Endothelial cell of umbilical vein (primary cell): ENCODE data around the gene ADM2. TPM values are rescaled to one million over a fixed set of nuclear protein-coding genes. Genes with fewer than 3 reads are reported as not detected.
A peak's percentile ranks its signal among the peaks of the same experiment; 100 is the strongest.

ENCODE experiments used
- Bru-seq: library from RNA; stranded (reverse); fragments of 400-500 nt; gene quantifications from one replicate; lab custom pipeline; 2021; lab: Mats Ljungman, UMichigan
- BruChase-seq, 2 experiments: library from RNA; stranded (reverse); fragments of 400-500 nt; gene quantifications; one replicate each; lab custom pipeline; 2021; lab: Mats Ljungman, UMichigan
- BruUV-seq: library from RNA; stranded (reverse); fragments of 400-500 nt; replicated peaks from 2 replicates; lab custom pipeline; 2021; lab: Mats Ljungman, UMichigan
- CTCF ChIA-PET: fragments of 300-600, 350-600 bp; sonication (Branson Sonifier 250); formaldehyde crosslinking; loops from one replicate; lab custom pipeline; 2021; ENCODE audit warnings: antibody characterized with exemption, inconsistent platforms; lab: Charles Lee
- POLR2A ChIA-PET: fragments of 300-600, 350-600 bp; sonication (Branson Sonifier 250); formaldehyde crosslinking; loops from one replicate; lab custom pipeline; 2021; ENCODE audit warnings: antibody characterized with exemption, inconsistent platforms; lab: Charles Lee
- DNase-seq: peaks from one replicate; pipeline ENCODE4 v3.0.0-alpha.2; 2011; ENCODE audit warnings: low read depth, low spot score
- FAIRE-seq: peaks from 2 replicates; lab custom pipeline; 2011; peaks lifted over from hg19 to GRCh38; lab: Jason Lieb, UNC
- H2AFZ ChIP-seq: 2 replicates; pipeline ENCODE4 v1.6.0; 2012; ENCODE audit warnings: low read depth, low read length, control low read depth, inconsistent platforms
- H3K27ac ChIP-seq: 2 replicates; pipeline ENCODE4 v1.5.1; 2011; ENCODE audit warnings: low read depth, mild to moderate bottlenecking, control low read depth, low read length, moderate library complexity; ENCODE audit not compliant: insufficient read depth
- H3K27me3 ChIP-seq, 2 experiments: 2 replicates each; pipeline versions ENCODE4 v1.6.0 to v1.6.1; 2011; ENCODE audit warnings: low read length in 2 of 2, mixed read lengths in 1 of 2; ENCODE audit not compliant: control insufficient read depth in 2 of 2, insufficient read depth in 2 of 2
- H3K36me3 ChIP-seq, 2 experiments: 2 replicates in 1 of 2; 3 replicates in 1 of 2; pipeline ENCODE4 v1.5.1; 2011; ENCODE audit warnings: low read length in 2 of 2, mild to moderate bottlenecking in 1 of 2, moderate library complexity in 1 of 2; ENCODE audit not compliant: control insufficient read depth in 2 of 2, insufficient read depth in 2 of 2; ENCODE audit errors: extremely low read depth in 1 of 2
- H3K4me1 ChIP-seq: 3 replicates; pipeline ENCODE4 v1.5.1; 2011; ENCODE audit warnings: mild to moderate bottlenecking, low read length; ENCODE audit not compliant: control insufficient read depth, insufficient read depth; ENCODE audit errors: extremely low read depth
- H3K4me2 ChIP-seq: 2 replicates; pipeline ENCODE4 v1.6.1; 2011; ENCODE audit warnings: low read length, control low read depth, mixed read lengths; ENCODE audit not compliant: insufficient read depth
- H3K4me3 ChIP-seq, 3 experiments: fragments of 200-600 bp in 1 of 3; sonication (generic), shearing (Covaris generic) in 1 of 3; replicated peaks in 1 of 3; 2 replicates each; pipeline ENCODE4 v1.5.1; 2011 to 2016; ENCODE audit warnings: control low read depth in 3 of 3, low read length in 3 of 3, mild to moderate bottlenecking in 2 of 3, inconsistent platforms in 1 of 3, low read depth in 1 of 3, moderate library complexity in 1 of 3; ENCODE audit not compliant: insufficient read depth in 1 of 3
- H3K79me2 ChIP-seq: 2 replicates; pipeline ENCODE4 v1.6.0; 2012; ENCODE audit warnings: low read length, inconsistent platforms; ENCODE audit not compliant: control insufficient read depth, insufficient read depth
- H3K9ac ChIP-seq: replicated peaks from 2 replicates; pipeline ENCODE3; 2011; ENCODE audit warnings: low read length, control low read depth; ENCODE audit not compliant: insufficient read depth; ENCODE audit errors: extremely low read depth
- H3K9me1 ChIP-seq: replicated peaks from 3 replicates; pipeline ENCODE4 v1.6.0; 2011; ENCODE audit warnings: mild to moderate bottlenecking, low read length; ENCODE audit not compliant: control insufficient read depth, insufficient read depth; ENCODE audit errors: extremely low read depth
- H3K9me3 ChIP-seq: replicated peaks from 2 replicates; pipeline ENCODE4 v1.5.1; 2012; ENCODE audit warnings: low read length, inconsistent platforms; ENCODE audit not compliant: control insufficient read depth, insufficient read depth
- H4K20me1 ChIP-seq: replicated peaks from 2 replicates; pipeline ENCODE3; 2011; ENCODE audit warnings: mild to moderate bottlenecking, low read length; ENCODE audit not compliant: control insufficient read depth, insufficient read depth; ENCODE audit errors: extremely low read depth
- JUN ChIP-seq: IDR thresholded peaks from 2 replicates; pipeline ENCODE4 v1.6.1; 2011; ENCODE audit warnings: borderline replicate concordance, low read depth; ENCODE audit not compliant: insufficient read length, insufficient read depth
- POLR2A ChIP-seq: IDR thresholded peaks from 2 replicates; pipeline ENCODE4 v1.6.1; 2012; ENCODE audit warnings: low read depth, mild to moderate bottlenecking, control low read depth, low read length
- POLR2AphosphoS5 ChIP-seq: IDR thresholded peaks from 2 replicates; pipeline ENCODE4 v1.6.1; 2012; ENCODE audit warnings: low read depth, mild to moderate bottlenecking, control low read depth, low read length, moderate library complexity; ENCODE audit not compliant: insufficient read depth
- dilution Hi-C: fragments of 300-500 bp; cut with MboI; formaldehyde crosslinking; loops from one replicate; pipeline ENCODE4 v1.15.0; 2019; ENCODE audit warnings: low sequenced_read_pairs; ENCODE audit not compliant: extremely low pct_ligation_motif_present
- intact Hi-C: fragments of 100-400 bp; cut with micrococcal nuclease; formaldehyde crosslinking; loops from one replicate; pipeline ENCODE4 v1.10.0; 2022
- long read RNA-seq: library from polyadenylated mRNA; stranded (forward); transcript quantifications from one replicate; pipeline ENCODE4 v2.0.0, GENCODE V29; 2021
- polyA minus RNA-seq, 3 experiments: library from RNA; depleted of rRNA, polyadenylated mRNA; stranded (reverse); fragments of >200 nt; gene quantifications; 1 replicate in 1 of 3; 2 replicates in 2 of 3; pipeline ENCODE4 v1.2.3, GENCODE V29; 2011
- polyA plus RNA-seq, 4 experiments: library from polyadenylated mRNA; depleted of rRNA in 3 of 4; stranded (reverse) in 3 of 4; unstranded in 1 of 4; fragments of >200 nt; gene quantifications; 2 replicates each; pipeline versions ENCODE4 v1.2.1 to v1.2.3, GENCODE V29; 2011 to 2012; ENCODE audit warnings: missing spikeins in 1 of 4
- total RNA-seq: library from RNA; stranded (reverse); gene quantifications from 2 replicates; pipeline ENCODE4 v1.2.3, GENCODE V29; 2021

Gene ADM2, protein sequence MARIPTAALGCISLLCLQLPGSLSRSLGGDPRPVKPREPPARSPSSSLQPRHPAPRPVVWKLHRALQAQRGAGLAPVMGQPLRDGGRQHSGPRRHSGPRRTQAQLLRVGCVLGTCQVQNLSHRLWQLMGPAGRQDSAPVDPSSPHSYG
- total RNA-seq: 0.69 and 1.5 TPM in 2 replicates
- 0.28 and 0.43 TPM in 2 replicates for polyA plus RNA-seq
- polyA plus RNA-seq (2011; cell fraction: cytosol; rRNA removed): 0.28 and 0.54 TPM in 2 replicates
- 0.24 and 0.49 TPM in 2 replicates for polyA plus RNA-seq (2011; cell fraction: nucleus; rRNA removed)
- polyA plus RNA-seq (2012): 0.17 and 0.29 TPM in 2 replicates
- 0.05 and 0.45 TPM in 2 replicates for polyA minus RNA-seq
- polyA minus RNA-seq (2011; cell fraction: cytosol; rRNA and poly(A)+ RNA removed): 1.5 TPM
- 0.29 and 0.77 TPM in 2 replicates for polyA minus RNA-seq (2011; cell fraction: nucleus; rRNA and poly(A)+ RNA removed)
- Bru-seq, nascent RNA: percentile 21 among the genes with signal in this experiment
- percentile 26 among the genes with signal in this experiment for BruChase-seq, experiment 1, labeled RNA remaining after a 6-hour chase
- percentile 33 among the genes with signal in this experiment for BruChase-seq, experiment 2, labeled RNA remaining after a 2-hour chase
- long read RNA-seq, full-length matches to known transcripts: 1 of 1 reads
- long read RNA-seq, partial matches to known transcripts: 0 of 1 reads
- long read RNA-seq, other reads (novel, unspliced or antisense): 0 of 1 reads

DNA sequence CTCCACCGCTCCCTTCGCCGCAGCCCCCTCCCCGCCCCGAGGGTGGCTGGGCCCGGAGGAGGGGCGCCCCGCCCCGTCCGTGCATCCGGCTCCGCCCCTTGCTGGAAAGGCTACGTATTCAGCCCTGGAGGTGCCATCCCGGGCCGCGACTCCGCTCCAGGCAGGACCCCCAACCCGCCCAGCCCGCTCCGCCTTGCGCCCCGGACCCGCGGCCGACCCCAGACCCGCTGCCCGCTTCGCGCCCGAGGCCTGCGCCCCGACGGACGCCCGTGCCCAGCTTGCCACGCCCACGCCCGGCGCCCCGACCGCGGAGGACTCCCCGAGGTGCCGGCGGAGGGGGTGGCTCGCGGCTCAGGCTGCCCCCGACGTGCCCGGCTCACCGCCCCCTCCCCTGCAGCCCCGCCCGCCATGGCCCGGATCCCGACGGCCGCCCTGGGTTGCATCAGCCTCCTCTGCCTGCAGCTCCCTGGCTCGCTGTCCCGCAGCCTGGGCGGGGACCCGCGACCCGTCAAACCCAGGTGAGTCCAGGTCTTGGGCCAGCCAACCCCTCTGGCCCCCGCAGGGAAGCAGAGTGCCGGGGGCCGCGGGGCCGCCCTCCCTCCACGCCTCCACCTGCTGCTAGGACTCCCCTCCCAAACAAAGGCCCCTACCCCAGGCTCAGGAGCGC is at the start of gene ADM2:
Gene ADM2 (plus strand): TSS at position 104 of the 667 bp plus-strand sequence. CDS start 305 bp downstream, at position 409.
- peak within 1 kb of the TSS; percentile 36 for H2AFZ ChIP-seq
- H3K4me2 ChIP-seq: peak within 1 kb of the TSS; percentile 16
- BruUV-seq: no TSS peak
- no peaks in the 10 kb centered on the region for H4K20me1 ChIP-seq
- H3K27ac ChIP-seq: no peak within 1 kb of the TSS
- no peaks in the 10 kb centered on the region for H3K79me2 ChIP-seq
- H3K27me3 ChIP-seq: peaks cover 10 to 22% of the 10 kb centered on the region in 2 experiments
- FAIRE-seq: no peak
- ChIA-PET POLR2A (no interaction called here), CTCF (no interaction called here)
- TF ChIP-seq JUN (no peak), POLR2A (no peak), POLR2AphosphoS5 (no peak)
- dilution Hi-C loops: no loop called here
- DNase-seq: no peak
- no peaks in the 10 kb centered on the region for H3K36me3 ChIP-seq
- H3K9ac ChIP-seq: no peak within 1 kb of the TSS
- H3K4me3 ChIP-seq: peak within 1 kb of the TSS in 2 of 3 experiments; percentile 22 to 31
- no peaks in the 10 kb centered on the region for H3K9me3 ChIP-seq
- no peaks in the 10 kb centered on the region for H3K9me1 ChIP-seq
- H3K4me1 ChIP-seq: no peaks in the 10 kb centered on the region
- intact Hi-C loops: no loop called here
